ENCODE measurements around the gene PALD1.

The PALD1 gene

DNA sequence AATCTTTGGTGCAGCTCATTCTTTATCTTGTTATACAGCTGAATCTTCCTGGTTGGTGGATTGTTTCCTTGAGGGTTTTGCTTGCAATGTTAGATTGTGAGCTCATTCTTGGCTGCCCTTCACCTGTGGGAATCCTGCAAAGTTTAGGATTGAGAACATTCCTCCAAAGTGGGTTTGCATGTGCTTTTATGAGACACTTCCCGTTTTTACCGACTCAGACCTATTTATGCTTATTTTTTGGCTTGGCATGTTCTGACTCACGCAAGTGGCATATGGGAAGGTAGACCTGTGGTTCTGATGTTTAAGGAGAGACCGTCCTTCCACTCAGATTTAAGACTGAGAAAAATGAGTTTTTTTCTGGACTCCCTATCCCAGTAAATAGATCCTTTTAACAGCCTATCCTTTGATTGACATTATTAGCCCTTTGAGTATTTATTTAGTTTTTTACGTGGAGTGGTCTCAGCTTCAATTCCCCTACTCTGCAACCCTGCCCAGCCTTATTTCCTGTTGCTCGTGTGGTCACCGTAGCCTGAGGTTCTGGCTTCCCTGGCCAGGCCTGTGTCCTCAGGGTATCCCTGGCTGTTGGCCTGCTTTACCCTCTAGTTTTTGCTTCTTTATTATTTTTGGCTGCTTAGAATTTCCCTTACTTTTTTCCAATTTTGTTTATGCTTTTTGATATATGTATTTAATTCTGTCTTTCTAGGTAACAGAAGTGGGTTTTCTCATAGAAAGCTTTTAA, 137.4 kb downstream of the PALD1 start:
- DNase-seq, result no peak

- DNase-seq, result no peak
Measured at GRCh38 chr10:70616761-70617160, 138.2 kb downstream of the PALD1 start.

All from SW 1271 (cell line).